ENCODE measurements around the gene ATP9A.

- TF ChIP-seq POLR2A (IDR thresholded peaks at IDR 0.05) (no peak), CTCF (IDR thresholded peaks at IDR 0.05) (no peak)
Observed at GRCh38 chr20:51736947-51737346, 31.2 kb downstream of the ATP9A start.

All from testis (tissue), 2 donors.